ENCODE measurements around the gene FYB2.

Gene FYB2

GRCh38 chr1:56833088-56833487 lies 13.9 kb upstream of the FYB2 start:
- DNase-seq (ENCODE audit: low spot score): no peak

GRCh38 chr1:56831871-56832693 lies 12.9 kb upstream of the FYB2 start:
- peak; percentile 62 for DNase-seq (ENCODE audit: low spot score)

- DNase-seq (ENCODE audit: low spot score): no peak
Measured at GRCh38 chr1:56830052-56830451, 10.8 kb upstream of the FYB2 start.

GRCh38 chr1:56827711-56828110 lies 8.5 kb upstream of the FYB2 start:
- no peak for DNase-seq (ENCODE audit: low spot score)

- DNase-seq (ENCODE audit: low spot score): no peak
Measured at GRCh38 chr1:56825436-56825835, 6.2 kb upstream of the FYB2 start.

GRCh38 chr1:56824938-56825337 lies 5.7 kb upstream of the FYB2 start:
- DNase-seq (ENCODE audit: low spot score): no peak

GRCh38 chr1:56824271-56824670 lies 5.1 kb upstream of the FYB2 start:
- DNase-seq (ENCODE audit: low spot score): no peak

- no peak for DNase-seq (ENCODE audit: low spot score)
Measured at GRCh38 chr1:56821462-56821797, 2.2 kb upstream of the FYB2 start.

GRCh38 chr1:56820755-56821461 lies 1.7 kb upstream of the FYB2 start:
- peak; percentile 39 for DNase-seq (ENCODE audit: low spot score)

GRCh38 chr1:56817716-56818463 lies 1.3 kb downstream of the FYB2 start:
- DNase-seq (ENCODE audit: low spot score): no peak

GRCh38 chr1:56816909-56817308 lies 2.3 kb downstream of the FYB2 start:
- DNase-seq (ENCODE audit: low spot score): no peak

GRCh38 chr1:56816264-56816663 lies 2.9 kb downstream of the FYB2 start:
- no peak for DNase-seq (ENCODE audit: low spot score)

- DNase-seq (ENCODE audit: low spot score): no peak
Measured at GRCh38 chr1:56814205-56814604, 5.0 kb downstream of the FYB2 start.

- no peak for DNase-seq (ENCODE audit: low spot score)
Measured at GRCh38 chr1:56811331-56811730, 7.9 kb downstream of the FYB2 start.

GRCh38 chr1:56808410-56808809 lies 10.8 kb downstream of the FYB2 start:
- no peak for DNase-seq (ENCODE audit: low spot score)

GRCh38 chr1:56806804-56807203 lies 12.4 kb downstream of the FYB2 start:
- DNase-seq (ENCODE audit: low spot score): no peak

- no peak for DNase-seq (ENCODE audit: low spot score)
Measured at GRCh38 chr1:56803561-56804156, 15.5 kb downstream of the FYB2 start.

- DNase-seq (ENCODE audit: low spot score): no peak
Measured at GRCh38 chr1:56799605-56800400, 19.4 kb downstream of the FYB2 start.

- DNase-seq (ENCODE audit: low spot score): no peak
Measured at GRCh38 chr1:56798053-56798471, 21.1 kb downstream of the FYB2 start.

- no peak for DNase-seq (ENCODE audit: low spot score)
Measured at GRCh38 chr1:56797065-56797685, 22.0 kb downstream of the FYB2 start.

- no peak for DNase-seq (ENCODE audit: low spot score)
Measured at GRCh38 chr1:56795870-56796269, 23.3 kb downstream of the FYB2 start.
